GM12875 (cell line): ENCODE data around the gene NUMBL.
"Not testable (repeated sequence)": the region's sequence is repeated elsewhere in the genome, so short reads cannot be mapped to it uniquely, and the experiment has no call there.

Source experiments
- H3K4me3 ChIP-seq: one replicate; pipeline ENCODE4 v1.5.1; 2011; ENCODE audit warnings: low read depth, low read length, control low read depth
- TF ChIP-seq, protein P1 (sequence below): IDR thresholded peaks from 2 replicates; pipeline ENCODE4 v1.5.1; 2011; ENCODE audit warnings: low read depth, mild to moderate bottlenecking, control low read depth, inconsistent platforms, low read length, moderate library complexity, borderline replicate concordance; ENCODE audit not compliant: insufficient read depth

The NUMBL gene

DNA sequence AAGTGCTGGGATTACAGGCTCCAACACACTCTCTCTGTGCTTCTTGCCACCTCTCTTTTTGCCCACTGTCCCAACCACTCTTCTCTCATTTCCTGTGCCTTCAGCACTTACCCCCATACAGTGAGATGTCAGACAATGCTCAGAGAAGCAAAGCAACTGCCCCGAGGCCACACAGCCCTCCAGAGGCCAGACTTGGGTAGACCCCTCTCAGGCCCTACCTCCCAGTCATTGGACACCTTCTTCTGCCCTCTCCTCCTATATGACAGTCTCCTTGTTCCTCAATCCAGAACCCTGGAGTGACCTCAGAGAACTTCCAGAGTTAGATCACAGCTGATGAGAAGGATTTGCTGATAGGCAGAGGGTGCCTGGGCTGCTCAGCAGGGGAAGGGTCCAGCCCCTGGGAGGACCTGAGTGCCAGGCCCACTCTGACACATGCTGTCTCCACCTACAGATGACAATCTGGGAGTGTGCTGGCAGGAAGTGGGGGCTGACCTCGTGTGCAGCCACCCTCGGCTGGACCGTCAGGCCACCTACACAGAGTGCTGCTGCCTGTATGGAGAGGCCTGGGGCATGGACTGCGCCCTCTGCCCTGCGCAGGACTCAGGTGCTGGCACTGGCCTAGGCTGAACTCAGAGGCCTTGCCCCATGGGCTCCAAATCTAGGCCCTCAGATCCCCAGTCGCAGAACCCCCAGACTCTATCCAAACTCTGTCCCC lies 64.9 kb downstream of the NUMBL start:
- H3K4me3 ChIP-seq = no peak overlapping the region
- TF ChIP-seq, protein P1, sequence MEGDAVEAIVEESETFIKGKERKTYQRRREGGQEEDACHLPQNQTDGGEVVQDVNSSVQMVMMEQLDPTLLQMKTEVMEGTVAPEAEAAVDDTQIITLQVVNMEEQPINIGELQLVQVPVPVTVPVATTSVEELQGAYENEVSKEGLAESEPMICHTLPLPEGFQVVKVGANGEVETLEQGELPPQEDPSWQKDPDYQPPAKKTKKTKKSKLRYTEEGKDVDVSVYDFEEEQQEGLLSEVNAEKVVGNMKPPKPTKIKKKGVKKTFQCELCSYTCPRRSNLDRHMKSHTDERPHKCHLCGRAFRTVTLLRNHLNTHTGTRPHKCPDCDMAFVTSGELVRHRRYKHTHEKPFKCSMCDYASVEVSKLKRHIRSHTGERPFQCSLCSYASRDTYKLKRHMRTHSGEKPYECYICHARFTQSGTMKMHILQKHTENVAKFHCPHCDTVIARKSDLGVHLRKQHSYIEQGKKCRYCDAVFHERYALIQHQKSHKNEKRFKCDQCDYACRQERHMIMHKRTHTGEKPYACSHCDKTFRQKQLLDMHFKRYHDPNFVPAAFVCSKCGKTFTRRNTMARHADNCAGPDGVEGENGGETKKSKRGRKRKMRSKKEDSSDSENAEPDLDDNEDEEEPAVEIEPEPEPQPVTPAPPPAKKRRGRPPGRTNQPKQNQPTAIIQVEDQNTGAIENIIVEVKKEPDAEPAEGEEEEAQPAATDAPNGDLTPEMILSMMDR = no peak

DNA sequence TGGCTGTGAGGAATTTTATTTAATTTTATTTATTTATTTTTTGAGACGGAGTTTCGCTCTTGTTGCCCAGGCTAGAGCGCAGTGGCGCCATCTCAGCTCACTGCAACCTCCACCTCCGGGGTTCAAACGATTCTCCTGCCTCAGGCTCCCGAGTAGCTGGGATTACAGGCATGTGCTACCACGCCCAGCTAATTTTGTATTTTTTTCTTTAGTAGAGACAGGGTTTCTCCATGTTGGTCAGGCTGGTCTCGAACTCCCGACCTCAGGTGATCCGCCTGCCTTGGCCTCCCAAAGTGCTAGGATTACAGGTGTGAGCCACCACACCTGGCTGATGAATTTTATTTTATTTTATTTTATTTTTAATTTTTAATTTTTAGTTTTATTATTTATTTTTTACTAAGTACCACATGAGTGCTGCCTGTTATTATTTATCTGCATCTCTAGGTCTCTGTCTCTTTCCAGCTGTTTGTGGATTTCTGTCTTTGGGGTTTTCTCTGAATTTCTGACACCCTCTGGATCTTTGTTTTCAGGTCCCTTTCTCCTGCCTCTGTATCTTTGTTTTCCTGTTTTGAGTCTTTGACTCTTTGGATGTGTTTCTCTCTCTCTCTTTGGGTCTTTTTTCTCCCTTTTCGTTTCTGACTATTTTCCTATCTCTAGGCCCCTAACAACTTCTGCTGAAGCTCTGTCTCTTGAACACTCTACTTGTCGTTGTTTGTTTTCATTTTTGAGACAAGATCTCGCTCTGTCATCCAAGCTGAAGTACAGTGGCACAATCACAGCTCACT lies 65.9 kb downstream of the NUMBL start:
- not testable (repeated sequence) for H3K4me3 ChIP-seq

DNA sequence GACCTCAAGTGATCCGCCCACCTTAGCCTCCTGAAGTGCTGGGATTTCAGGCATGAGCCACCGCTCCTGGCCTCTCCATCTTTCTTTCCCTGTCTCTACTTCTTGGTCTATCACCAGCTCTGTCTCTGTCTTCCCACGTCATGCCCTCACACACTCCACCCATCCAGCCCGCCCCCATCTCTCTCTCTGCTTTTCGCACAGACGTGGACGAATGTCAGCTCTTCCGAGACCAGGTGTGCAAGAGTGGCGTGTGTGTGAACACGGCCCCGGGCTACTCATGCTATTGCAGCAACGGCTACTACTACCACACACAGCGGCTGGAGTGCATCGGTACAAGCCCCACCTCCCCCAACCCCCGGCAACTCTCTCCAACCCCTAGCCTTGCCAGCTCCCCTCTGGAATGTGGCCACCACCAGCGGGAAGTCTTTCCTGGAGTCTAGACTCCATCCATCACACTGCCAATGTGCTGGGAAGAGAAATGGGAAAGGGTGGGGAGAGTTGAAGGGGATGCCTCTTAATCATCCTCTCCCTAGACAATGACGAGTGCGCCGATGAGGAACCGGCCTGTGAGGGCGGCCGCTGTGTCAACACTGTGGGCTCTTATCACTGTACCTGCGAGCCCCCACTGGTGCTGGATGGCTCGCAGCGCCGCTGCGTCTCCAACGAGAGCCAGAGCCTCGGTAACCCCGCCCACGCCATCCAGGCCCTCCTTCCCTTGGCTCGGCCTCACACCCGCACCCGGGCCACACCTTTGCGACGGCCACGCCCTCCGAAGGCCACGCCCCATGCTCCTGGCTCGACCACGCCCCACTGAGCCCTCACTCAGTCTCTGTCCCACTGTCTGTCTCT lies 66.8 kb downstream of the NUMBL start:
- TF ChIP-seq, protein P1 = no peak
- no peak overlapping the region for H3K4me3 ChIP-seq

DNA sequence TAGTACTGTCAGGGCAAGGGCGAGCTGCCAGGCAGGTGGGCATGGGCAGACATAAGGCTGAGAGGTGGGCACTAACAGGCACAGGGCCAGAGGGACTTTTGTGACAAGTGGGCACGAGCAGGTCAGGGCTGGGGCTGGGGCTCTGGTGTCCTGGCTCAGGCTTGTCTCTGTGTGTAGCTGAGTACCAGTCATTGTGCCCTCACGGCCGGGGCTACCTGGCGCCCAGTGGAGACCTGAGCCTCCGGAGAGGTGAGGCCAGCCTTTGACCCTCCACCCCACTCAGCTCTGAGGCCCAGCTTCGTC lies 67.7 kb downstream of the NUMBL start:
- H3K4me3 ChIP-seq = no peak overlapping the region
- TF ChIP-seq, protein P1 = no peak

DNA sequence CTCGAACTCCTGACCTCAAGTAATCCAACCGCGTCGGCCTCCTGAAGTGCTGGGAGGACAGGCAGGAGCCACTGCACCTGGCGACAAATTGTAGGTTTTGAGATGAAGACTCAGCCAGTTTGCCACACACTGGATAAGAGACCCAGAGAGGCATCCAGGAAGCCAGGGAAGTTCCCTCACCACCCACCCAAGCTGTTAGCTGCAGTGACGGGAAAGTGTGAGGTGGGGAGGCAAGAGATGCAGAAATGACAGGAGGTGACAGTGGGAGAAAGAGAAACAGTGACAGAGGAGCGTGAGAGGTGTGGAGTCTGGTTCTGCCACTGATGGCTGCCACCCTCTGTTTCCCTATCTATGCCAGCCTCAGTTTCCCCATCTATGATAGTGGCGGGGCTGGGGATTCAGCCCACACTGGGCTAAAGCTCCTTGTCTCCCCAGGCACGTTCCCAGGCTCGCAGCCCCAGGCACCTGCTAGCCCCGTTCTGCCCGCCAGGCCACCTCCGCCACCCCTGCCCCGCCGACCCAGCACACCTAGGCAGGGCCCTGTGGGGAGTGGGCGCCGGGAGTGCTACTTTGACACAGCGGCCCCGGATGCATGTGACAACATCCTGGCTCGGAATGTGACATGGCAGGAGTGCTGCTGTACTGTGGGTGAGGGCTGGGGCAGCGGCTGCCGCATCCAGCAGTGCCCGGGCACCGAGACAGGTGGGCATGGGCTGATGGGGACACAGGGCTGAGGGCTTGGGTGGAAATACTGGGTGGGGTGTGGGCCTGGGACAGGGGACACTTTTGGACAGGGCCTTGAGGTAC lies 68.3 kb downstream of the NUMBL start:
- TF ChIP-seq, protein P1 = no peak
- H3K4me3 ChIP-seq = no peak overlapping the region

DNA sequence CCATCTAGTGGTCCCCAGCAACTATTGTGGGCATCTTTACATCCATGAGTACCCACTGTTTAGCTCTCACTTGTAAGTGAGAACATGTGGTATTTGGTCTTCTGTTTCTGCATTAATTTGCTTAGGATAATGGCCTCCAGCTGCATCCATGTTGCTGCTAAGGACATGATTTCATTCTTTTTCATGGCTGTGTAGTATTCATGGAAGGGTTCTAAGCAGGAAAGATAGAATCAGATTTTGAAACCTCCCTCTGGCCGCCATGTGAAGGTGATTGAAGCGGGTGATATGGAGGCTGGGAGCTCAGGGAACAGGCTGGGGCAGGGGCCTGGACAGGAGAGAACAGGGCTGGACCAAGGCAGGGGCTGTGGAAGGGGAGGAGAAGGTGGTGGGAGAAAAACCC lies 69.2 kb downstream of the NUMBL start:
- H3K4me3 ChIP-seq = no peak overlapping the region
- TF ChIP-seq, protein P1 = no peak

DNA sequence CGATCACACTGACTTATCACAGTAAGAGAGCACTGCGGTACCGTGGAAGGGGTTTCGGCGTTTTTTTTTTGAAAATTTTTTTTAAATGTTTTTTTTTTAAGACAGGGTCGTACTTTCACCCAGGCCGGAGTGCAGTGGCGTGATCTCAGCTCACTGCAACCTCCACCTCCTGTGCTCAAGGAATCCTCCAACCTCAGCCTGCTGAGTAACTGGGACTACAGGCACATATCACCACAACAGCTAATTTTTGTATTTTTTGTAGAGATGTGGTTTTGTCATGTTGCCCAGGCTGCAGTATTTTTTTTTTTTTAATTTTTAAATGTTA lies 70.3 kb downstream of the NUMBL start:
- TF ChIP-seq, protein P1 = no peak
- no peak overlapping the region for H3K4me3 ChIP-seq
